Effector memory CD4-positive, alpha-beta T cell (primary cell): ENCODE measurements around the gene CGB5.

Experiments
- DNase-seq, 3 donors: peaks; one replicate each; pipeline ENCODE4 v3.0.0-alpha.2; 2020
- H3K27ac ChIP-seq: 2 replicates; pipeline ENCODE4 v1.7.0; 2013; ENCODE audit warnings: mild to moderate bottlenecking, low read length, moderate library complexity; ENCODE audit not compliant: insufficient read depth, poor library complexity, severe bottlenecking
- H3K27me3 ChIP-seq: replicated peaks from 2 replicates; pipeline ENCODE4 v1.7.0; 2013; ENCODE audit warnings: mild to moderate bottlenecking, low read length; ENCODE audit not compliant: insufficient read depth, control insufficient read depth, poor library complexity, severe bottlenecking
- H3K36me3 ChIP-seq: 2 replicates; pipeline ENCODE4 v1.7.0; 2013; ENCODE audit warnings: mild to moderate bottlenecking, low read length, moderate library complexity; ENCODE audit not compliant: control insufficient read depth, insufficient read depth
- H3K4me1 ChIP-seq: 2 replicates; pipeline ENCODE4 v1.7.0; 2013; ENCODE audit warnings: low read length, mild to moderate bottlenecking; ENCODE audit not compliant: control insufficient read depth, insufficient read depth, poor library complexity, severe bottlenecking
- H3K4me3 ChIP-seq: 2 replicates; pipeline ENCODE4 v1.7.0; 2013; ENCODE audit warnings: low read length, low read depth, mild to moderate bottlenecking; ENCODE audit not compliant: insufficient read depth, poor library complexity, severe bottlenecking
- H3K9me3 ChIP-seq: 2 replicates; pipeline ENCODE4 v1.7.0; 2013; ENCODE audit warnings: mild to moderate bottlenecking, low read length, moderate library complexity; ENCODE audit not compliant: control insufficient read depth

CGB5 gene

GRCh38 chr19:49085020-49085867 lies 41.6 kb downstream of the CGB5 start, which contains the start of gene SNRNP70:
TSS of gene SNRNP70 (plus strand) at chr19:49085451. CDS start at chr19:49086415, 964 bp downstream.
- H3K27me3 ChIP-seq, result no peaks in the 10 kb centered on the region
- DNase-seq, result peak; percentile 99
- no peaks in the 10 kb centered on the region for H3K9me3 ChIP-seq
- peak within 1 kb of the TSS; percentile 84 for H3K27ac ChIP-seq
- H3K4me3 ChIP-seq, result peak within 1 kb of the TSS; percentile 74
- peaks cover 22% of the 10 kb centered on the region for H3K36me3 ChIP-seq
- peaks cover 16% of the 10 kb centered on the region for H3K4me1 ChIP-seq

- H3K36me3 ChIP-seq, result peaks cover 28% of the 10 kb centered on the region
- DNase-seq, result no peak
- H3K4me3 ChIP-seq, result peak overlapping the region; percentile 74
- H3K4me1 ChIP-seq, result peaks cover 16% of the 10 kb centered on the region
- H3K27ac ChIP-seq, result peak overlapping the region; percentile 84
- no peaks in the 10 kb centered on the region for H3K9me3 ChIP-seq
- H3K27me3 ChIP-seq, result no peaks in the 10 kb centered on the region
Observed at GRCh38 chr19:49085868-49086232, 42.2 kb downstream of the CGB5 start.

GRCh38 chr19:49086296-49086695 lies 42.6 kb downstream of the CGB5 start:
- peak overlapping the region; percentile 84 for H3K27ac ChIP-seq
- H3K9me3 ChIP-seq, result no peaks in the 10 kb centered on the region
- H3K4me1 ChIP-seq, result peaks cover 16% of the 10 kb centered on the region

GRCh38 chr19:49091391-49092038 lies 47.9 kb downstream of the CGB5 start:
- H3K4me3 ChIP-seq, result no peak overlapping the region
- peaks cover 66% of the 10 kb centered on the region for H3K36me3 ChIP-seq
- no peak for DNase-seq
- H3K27me3 ChIP-seq, result no peaks in the 10 kb centered on the region
- H3K4me1 ChIP-seq, result peaks cover 10% of the 10 kb centered on the region
- no peak overlapping the region for H3K27ac ChIP-seq
- no peaks in the 10 kb centered on the region for H3K9me3 ChIP-seq

More at GRCh38 chr19:49086296-49086695, 42.6 kb downstream of the CGB5 start:
- Histone ChIP-seq H3K27me3 (no peaks in the 10 kb centered on the region), H3K4me3 (peak overlapping the region; percentile 74), H3K36me3 (peaks cover 32% of the 10 kb centered on the region)
- DNase-seq, result no peak

- Histone ChIP-seq H3K4me3 (no peak overlapping the region), H3K4me1 (no peaks in the 10 kb centered on the region), H3K27me3 (no peaks in the 10 kb centered on the region), H3K27ac (no peak overlapping the region), H3K36me3 (peaks cover 69% of the 10 kb centered on the region), H3K9me3 (no peaks in the 10 kb centered on the region)
- no peak for DNase-seq
Observed at GRCh38 chr19:49092686-49093085, 49.0 kb downstream of the CGB5 start.
